Activated T-helper 1 cell treated with anti-CD3 and anti-CD28 coated beads, Interleukin-2, amount 50 U/mL, for 16 hours (primary cell): ENCODE data around the gene SDR42E2.
"Not testable (repeated sequence)": the region's sequence is repeated elsewhere in the genome, so short reads cannot be mapped to it uniquely, and the experiment has no call there.

Experiments
- DNase-seq, 2 donors: peaks; one replicate each; pipeline ENCODE4 v3.0.0-alpha.2; 2020; ENCODE audit warnings: low read depth in 1 of 2, low spot score in 1 of 2

SDR42E2 gene

DNA sequence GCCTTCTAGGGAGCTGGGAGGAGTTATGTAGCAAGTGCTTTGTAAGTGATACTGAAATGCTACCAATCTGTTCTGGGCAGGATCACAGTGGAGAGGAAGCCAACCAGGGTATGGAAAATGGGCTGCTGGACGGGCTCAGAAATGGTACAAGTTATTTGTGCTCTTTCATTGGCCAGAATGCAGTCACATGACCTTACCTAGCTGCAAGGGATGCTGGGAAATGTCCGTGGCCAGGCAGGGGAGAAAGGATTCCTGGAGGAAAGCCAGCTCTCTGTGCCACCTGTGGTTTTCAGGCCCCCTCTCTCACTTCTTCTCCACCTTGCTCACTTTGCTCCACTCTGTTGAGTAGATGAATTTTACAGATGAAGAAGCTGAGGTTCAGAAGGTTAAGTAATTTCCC, 48.5 kb downstream of the SDR42E2 start:
- no peak for DNase-seq

DNA sequence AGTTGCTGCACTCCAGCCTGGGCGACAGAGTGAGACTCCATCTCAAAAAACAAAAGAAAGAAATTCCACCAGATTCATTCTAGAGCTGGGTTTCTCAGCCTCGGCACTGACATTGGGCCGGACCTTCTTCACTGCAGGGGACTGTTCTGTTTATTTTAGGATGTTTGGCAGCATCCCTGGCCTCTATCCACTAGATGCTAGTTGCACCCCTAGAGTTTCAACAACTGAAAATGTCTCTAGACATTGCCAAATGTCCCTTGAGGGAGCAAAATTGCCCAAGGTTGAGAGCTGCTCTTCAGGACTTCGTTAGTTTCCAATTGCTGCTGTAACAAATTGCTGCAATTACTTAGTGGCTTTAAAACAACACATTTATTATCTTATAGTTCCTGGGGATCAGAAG, 50.9 kb downstream of the SDR42E2 start:
- DNase-seq: no peak

DNA sequence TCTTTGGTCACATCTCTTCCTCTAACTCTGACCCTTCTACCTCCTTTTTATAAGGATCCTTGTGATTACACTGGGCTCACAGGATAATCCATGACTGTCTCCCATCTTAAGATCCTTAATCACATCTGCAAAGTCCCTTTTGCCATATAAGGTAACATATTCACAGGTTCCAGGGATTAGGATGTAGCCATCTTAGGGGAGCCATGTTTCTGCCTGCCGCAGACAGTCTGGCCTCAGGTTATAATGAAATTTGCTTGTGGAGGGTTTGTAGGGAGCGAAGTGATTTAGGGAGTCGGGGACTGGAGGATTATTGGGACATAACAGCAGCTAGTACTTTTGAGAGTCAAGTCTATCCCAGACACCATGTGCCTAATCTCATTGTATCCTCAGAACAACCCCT, 51.5 kb downstream of the SDR42E2 start:
- DNase-seq: no peak

DNA sequence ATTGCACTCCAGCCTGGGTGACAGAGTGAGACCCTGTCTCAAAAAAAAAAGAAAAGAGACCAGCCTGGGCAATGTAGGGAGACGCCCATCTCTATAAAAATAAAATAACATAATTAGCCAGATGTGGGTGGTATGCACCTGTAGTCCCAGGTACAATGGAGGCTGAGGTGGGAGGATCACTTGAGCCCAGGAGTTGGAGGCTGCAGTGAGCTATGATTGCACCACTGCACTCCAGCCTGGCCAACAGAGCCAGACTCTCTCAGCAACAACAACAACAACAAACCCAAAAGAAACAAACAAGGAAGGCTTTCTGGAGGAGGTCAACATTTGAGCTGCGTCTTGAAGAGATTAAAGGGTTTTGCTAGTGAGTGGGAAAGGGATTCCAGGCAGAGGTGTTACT, 52.1 kb downstream of the SDR42E2 start:
- no peak for DNase-seq

DNA sequence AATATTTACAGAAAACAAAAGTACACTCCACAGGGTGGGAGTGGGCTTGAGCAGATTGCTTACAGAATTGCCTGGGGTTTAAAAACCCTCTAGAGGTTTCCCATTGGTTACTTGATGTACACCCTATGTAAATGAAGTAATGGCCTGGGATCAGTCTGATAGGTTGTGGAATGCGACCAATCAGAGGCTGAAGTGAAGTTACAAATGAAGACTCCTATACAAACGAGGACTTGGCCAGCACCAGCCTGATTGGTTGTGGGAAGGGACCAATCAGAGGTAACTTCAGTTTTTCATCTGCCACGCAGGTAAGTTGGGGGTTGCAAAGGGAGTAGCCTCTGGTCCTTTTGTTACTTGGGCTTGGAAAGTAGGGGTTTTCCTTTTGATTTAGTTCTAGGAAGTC, 52.6 kb downstream of the SDR42E2 start:
- no peak for DNase-seq

DNA sequence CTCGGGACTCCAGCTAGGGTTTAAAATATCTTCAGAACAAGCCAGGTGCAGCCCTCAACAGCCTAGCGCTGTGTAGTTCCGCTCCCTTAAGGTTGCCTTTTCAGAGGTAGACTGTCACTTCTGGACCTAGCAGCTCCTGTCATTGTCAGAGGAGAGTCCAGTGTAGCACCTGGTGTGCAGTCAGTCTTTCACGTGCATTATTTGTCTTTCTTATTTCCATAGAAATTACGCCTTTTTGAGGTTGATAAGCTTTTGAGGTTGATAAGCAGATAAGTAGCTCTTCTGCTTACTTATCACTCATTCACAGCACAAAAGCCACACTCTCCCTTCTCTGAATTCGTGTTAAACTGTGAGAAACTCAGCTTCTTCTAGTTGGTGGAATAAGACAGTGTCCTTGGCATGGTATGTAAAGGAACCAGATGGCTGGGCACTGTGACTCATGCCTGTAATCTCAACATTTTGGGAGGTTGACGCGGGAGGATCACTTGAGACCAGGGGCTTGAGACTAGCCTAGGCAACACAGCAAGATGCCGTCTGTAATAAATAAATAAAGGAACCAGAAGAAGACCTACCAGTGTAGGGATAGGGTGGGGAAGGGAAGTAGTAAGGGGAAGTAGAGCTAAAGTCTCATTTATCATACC, 54.0 kb downstream of the SDR42E2 start:
- DNase-seq: no peak

DNA sequence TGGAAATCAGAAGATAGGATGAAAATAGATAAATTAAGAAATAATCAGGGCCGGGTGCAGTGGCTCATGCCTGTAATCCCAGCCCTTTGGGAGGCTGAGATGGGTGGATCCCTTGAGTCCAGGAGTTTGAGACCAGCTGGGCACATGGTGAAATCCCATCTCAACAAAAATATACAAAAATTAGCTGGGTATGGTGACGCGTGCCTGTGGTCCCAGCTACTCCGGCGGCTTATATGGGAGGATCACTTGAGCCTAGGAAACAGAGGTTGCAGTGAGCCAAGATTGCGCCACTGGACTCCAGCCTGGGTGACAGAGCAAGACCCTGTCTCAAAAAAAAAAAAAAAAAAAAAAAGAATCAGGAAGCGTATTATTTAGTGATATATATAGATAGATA, 54.5 kb downstream of the SDR42E2 start:
- DNase-seq: not testable (repeated sequence)

DNA sequence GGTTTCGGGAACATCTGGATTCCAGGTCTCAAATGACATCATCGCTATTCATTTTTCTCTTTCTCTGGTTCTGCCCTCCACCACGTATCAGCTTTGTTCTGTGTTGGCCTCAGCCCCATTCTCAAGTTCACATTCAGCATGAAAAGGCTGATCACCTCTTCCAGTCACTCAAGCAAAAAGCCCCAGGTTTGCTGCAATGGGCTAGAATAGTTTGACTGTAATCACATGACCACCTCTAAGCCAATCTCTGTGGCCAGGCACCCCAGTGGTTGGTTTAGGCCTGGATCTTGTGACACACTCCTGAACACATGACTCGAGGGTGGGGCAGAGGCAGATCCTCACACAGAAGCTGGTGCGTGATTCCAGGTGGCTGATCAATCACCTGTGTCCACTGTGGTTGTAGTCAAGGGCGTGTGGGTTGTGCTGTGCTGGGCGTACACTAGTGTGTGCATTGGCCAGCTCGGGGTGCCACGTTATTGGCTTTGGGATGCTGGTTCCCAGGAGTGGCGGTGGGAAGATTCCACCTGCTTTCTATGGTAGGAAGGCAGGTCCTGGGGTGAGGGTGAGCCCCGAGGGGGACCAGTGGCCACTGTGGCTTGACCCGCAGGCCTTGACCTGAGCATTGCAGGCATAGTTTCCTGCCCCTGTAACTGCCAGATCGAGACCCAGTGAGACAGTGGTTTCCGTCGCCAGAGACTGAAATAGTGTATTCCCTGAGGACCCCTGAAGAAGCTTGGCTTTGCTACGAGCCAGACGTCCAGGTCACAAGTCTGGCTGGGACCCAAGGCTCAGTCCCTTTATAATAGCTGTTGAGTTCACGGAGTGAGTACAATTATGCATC, 55.8 kb downstream of the SDR42E2 start:
- no peak for DNase-seq

DNA sequence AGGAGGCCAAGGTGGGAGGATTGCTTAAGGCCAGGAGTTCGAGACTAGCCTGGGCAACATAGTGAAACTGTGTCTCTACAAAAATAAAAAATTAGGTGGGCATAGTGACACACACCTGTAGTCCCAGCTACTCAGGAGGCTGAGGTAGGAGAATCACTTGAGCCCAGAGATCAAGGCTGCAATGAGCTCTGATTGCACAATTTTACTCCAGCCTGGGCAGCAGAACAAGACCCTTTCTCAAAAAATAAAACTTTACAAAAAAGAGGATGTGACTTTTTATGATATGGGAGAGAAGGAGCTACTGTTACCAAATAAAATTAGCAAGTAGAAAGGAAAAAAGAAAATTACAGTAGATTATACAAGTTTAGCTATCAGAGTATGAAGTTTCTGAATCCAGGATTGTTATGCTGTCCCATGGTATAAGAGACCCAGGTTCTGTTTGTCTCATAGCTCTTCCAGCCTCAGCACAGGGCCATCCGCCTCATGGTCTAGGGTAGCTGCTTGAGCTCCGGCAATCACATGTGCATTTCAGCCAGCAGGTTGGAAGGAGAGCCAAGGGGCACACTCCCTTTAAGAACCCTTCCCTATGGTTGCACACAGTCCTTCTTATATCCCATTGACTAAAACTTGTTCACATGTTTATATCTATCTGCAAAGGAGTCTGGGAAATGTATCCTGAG, 57.2 kb downstream of the SDR42E2 start:
- no peak for DNase-seq

DNA sequence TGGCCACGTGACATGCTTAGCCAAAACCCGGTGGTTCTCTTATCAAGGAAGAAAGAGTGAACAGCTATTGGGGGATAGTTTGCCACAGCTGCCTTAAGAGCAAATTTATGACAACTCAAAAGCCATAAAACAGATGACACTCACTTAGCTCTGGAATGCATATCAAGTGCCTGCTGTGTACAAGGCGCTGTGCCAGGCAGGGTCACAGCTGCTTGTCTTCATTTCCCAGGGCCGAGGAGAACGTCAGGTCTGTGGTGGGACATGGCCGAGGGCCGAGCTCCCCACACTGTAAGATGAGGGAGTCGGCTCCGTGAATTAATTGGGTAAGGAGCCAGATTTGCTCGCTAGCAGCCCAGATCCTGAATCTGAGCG, 57.7 kb downstream of the SDR42E2 start:
- DNase-seq: no peak

DNA sequence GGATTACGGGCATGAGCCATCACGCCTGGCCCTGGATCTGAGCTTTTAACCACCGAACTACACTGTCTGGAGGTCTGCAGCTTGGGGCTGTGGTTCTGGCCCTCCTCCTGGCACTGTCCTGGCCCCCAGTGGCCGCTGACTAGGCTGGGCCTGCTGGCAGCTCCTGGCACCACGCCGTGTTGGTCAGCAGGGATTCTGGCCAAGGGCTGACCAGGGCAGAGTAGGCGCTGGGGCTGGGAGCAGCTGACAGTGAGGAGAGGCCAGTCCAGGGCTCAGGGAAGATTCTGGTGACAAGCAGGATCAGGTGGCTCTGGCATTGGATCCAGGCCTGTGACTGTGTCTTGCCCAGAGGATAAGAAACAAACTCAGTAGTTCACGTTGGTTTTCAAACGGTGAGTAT, 58.4 kb downstream of the SDR42E2 start:
- no peak for DNase-seq

DNA sequence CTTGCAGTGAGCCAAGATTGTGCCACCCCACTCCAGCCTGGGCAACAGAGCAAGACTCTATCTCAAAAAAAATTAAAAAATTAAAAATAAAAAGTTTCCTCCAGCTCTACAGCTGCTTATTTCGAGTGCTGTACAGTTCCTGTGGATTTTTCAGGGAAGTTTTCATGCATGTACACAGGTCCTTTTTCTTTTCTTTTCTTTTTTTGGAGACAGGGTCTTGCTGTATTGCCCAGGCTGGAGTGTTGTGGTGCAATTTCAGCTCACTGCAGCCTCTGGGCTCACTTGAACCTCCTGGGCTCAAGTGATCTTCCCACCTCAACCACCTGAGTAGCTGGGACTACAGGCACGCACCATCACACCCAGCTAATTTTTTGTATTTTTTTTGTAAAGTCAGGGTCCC, 59.7 kb downstream of the SDR42E2 start:
- DNase-seq: no peak

DNA sequence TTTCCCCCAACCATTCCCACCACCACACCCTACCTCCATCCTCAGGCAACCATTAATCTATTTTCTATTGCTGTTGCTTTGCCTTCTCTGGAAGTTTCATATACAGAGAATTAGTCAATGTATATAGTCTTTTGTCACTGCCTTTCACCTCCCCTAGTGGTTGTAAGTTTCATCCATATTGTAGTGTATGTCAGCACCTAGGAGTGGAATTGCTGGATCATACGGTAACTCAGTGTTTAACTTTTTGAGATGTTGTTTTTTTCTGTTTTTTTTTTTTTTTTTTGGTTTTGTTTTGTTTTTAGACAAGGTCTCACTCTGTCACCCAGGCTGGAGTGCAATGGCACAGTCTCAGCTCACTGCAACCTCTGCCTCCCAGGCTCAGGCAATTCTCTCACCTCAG, 60.7 kb downstream of the SDR42E2 start:
- no peak for DNase-seq

DNA sequence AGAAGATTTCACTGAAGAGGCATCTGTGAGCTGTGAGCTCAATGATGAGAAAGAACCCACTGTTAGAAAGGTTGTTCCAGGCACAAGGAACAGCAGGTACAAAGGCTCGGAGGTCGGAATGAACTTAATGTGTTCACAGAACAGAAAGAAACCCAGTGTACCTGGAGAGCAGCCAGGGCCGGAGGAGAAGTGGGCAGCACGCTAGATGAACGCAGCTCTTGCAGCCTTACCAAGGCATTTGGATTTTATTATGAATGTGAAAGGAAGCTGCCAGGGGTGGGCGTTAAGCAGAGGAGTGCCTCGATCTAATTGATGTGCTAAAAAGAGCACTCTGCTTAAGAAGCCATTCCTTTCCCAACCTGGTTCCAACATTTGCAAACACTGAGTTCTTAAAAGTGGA, 62.8 kb downstream of the SDR42E2 start:
- no peak for DNase-seq

DNA sequence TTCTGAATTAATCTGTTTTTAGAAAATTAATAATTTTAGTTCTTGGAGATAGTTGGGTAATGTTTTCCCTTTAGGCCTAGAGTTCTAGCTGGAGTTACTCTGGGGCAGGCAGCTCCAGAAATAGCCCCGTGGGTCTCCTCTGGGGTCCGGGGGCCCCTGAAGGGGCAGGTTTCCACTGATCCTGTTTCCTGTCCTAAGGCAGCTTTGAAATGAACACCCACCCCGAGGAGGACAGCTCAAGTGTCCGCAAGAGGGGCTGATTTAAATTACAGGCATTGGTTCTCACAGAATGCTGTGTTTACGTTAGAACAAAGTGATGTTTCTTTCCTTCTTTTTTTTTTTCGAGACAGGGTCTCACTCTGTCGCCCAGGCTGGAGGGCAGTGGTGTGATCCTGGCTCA, 67.6 kb downstream of the SDR42E2 start:
- no peak for DNase-seq

DNA sequence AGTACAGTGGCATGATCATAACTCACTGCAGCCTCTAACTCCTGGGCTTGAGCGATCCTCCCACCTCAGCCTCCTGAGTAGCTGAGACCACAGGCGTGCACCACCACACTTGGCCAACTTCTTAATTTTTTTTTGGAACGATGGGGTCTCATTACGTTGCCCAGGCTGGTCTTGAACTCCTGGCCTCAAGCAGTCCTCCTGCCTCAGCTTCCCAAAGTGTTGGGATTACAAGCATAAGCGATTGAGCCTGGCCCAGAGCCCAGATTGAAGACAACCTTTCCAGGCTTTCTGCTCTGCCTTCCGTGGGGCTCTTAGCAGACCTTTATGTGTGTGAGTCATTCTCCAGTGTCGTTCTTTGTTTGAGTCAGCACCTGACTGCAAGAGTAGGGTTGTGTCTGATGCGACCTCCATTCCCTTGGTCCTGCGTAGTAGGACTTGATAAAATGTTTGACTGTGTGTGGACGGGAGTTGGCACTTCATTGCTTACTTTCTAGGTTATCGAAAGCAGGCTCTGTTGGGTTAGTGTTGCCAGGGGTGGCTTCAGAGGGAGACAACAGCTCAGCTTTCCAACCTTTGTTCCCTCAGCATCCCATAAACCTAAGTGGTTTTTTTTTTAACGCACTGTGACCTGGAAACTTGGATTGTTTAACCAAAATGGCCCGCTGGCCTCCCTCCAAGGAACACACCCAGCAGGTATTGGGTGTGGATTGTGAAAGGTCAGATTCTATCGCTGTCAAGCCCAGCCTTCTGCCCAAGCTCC, 70.2 kb downstream of the SDR42E2 start:
- DNase-seq: no peak

DNA sequence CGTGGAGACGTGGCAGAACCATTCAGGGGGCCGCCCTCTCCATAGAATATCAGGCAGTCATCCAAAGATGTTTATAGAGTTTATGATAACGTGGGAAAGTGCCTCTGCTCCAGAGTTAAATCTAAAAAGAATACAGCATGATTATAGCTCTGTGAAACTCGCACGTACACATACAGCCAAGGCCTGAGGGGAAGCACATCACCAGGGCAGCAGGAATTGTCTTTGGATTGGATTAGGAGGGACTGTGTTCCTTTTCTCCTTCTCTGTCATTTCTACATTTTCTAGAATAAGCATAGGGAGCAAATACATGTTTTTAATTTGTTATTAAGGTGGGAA, 70.7 kb downstream of the SDR42E2 start:
- DNase-seq: no peak

DNA sequence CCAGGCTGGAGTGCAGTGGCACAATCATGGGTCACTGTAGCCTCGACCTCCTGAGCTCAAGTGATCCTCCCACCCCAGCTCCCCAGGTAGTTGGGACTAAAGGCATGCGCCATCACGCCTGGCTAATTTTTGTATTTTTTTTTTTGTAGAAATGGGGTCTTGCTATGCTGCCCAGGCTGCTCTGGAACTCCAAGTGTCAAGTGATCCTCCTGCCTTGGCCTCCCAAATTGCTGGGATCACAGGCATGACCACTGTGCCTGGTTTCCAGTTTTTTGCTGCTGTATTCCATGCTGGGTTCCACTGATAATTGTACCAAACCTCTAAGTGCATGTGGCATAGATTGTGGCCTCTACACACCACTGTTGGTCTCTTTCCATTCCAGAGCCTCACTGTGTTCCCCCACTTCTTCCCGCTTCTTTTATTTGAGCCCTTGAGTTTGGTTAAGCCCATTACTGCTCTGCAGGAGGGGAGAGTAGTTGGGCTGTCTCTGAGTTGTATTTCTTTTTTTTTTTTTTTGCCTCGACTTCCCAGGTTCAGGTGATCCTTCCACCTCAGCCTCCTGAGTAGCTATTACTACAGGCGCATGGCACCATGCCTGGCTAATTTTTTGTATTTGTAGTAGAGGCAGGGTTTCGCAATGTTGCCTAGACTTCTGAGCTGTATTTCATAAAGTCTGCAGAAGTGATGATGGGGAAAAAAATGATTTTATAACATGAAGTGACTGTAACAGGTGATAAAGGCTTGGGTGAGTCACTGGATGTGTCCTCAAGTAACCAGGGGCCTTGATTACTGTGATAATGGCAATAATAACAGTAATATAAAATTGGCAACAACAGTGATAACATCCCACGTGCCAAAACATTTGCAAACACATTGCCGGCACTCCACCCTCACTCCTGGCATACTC, 73.8 kb downstream of the SDR42E2 start:
- no peak for DNase-seq

DNA sequence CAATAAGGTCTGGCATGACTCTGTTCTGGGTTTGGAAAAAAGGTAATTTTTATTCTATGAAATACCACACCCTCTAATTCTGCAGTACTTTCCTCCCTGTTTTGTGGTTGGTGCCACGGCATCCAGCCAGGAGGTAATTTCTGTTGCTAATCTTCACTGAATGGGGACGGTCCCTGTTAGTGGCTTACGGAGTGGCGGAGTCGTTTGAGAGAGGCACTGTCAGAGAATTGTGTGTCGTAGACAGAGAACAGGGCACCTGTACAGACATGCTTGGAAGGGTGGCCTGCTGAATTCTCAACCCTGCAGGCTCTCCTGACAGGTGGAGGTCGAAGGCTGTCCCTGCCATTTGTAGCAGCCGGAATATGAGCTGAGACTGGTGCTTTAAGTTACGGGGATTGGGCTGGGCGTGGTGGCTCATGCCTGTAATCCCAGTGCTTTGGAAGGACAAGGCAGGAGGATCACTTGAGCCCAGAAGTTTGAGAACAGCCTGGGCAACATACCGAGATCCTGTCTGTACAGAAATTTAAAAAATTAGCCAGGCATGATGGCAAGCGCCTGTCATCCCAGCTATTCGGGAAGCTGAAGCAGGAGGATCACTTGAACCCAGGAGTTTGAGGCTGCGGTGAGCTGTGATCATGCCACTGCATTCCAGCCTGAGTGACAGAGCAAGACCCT, 77.0 kb downstream of the SDR42E2 start:
- no peak for DNase-seq

DNA sequence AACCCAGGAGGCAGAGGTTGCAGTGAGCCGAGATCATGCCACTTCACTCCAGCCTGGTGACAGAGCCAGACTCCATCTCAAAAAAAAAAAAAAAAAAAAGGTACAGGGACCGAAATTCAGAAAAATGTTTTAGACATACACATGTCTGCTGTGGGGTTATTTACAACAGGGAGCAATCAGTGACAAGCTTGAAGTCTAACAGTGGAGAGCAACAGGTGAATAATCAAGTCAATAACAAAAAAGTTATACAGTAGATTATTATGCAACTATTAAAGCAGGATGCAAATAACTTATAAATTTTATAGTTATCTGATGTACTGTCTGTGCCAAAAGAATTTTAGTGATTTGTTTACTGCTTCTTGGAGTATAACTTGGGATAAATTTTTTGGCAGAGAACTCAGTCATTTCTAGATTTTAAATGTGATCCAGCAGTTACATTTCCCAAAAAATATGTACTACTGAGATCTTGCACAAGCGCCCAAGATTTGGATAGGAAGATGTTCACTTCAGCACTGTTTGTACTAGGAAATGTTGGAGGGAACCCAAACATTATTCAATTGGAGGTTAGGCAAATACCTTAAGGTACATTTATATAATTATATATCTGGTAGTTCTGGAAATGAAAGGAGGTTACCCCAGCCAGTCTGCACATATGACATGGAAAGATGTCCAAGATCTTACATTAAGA, 77.9 kb downstream of the SDR42E2 start:
- DNase-seq: no peak
